AG09319 (cell line): Measurements from ENCODE around the gene TAC3.
"Not testable (repeated sequence)": the region's sequence is repeated elsewhere in the genome, so short reads cannot be mapped to it uniquely, and the experiment has no call there.

Source experiments
- DNase-seq: peaks from one replicate; pipeline ENCODE4 v3.0.0-alpha.2; 2010; ENCODE audit warnings: low read depth; ENCODE audit errors: extremely low read depth
- TF ChIP-seq, protein P1 (sequence below): IDR thresholded peaks from 2 replicates; pipeline ENCODE4 v1.5.1; 2011; ENCODE audit warnings: low read depth, mild to moderate bottlenecking, inconsistent platforms, low read length, moderate library complexity

TAC3 gene

DNA sequence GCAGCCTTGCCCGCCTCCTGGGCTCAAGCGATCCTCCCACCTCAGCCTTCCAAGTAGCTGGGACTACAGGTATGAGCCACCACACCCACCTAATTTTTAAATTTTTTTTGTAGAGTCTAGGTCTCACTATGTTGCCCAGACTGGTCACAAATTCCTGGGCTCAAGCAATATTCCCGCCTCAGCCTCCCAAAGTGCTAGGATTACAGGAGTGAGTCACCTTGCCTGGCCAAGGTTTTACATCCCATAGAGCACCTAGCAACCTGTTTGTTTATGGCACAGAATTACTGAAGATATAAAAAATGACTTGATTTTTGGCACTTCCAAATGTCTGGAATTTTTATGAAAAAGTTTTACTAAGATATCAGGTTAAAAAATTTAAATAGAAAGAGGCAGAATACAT lies 17.1 kb upstream of the TAC3 start:
- TF ChIP-seq, protein P1, sequence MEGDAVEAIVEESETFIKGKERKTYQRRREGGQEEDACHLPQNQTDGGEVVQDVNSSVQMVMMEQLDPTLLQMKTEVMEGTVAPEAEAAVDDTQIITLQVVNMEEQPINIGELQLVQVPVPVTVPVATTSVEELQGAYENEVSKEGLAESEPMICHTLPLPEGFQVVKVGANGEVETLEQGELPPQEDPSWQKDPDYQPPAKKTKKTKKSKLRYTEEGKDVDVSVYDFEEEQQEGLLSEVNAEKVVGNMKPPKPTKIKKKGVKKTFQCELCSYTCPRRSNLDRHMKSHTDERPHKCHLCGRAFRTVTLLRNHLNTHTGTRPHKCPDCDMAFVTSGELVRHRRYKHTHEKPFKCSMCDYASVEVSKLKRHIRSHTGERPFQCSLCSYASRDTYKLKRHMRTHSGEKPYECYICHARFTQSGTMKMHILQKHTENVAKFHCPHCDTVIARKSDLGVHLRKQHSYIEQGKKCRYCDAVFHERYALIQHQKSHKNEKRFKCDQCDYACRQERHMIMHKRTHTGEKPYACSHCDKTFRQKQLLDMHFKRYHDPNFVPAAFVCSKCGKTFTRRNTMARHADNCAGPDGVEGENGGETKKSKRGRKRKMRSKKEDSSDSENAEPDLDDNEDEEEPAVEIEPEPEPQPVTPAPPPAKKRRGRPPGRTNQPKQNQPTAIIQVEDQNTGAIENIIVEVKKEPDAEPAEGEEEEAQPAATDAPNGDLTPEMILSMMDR, result no peak
- no peak for DNase-seq

DNA sequence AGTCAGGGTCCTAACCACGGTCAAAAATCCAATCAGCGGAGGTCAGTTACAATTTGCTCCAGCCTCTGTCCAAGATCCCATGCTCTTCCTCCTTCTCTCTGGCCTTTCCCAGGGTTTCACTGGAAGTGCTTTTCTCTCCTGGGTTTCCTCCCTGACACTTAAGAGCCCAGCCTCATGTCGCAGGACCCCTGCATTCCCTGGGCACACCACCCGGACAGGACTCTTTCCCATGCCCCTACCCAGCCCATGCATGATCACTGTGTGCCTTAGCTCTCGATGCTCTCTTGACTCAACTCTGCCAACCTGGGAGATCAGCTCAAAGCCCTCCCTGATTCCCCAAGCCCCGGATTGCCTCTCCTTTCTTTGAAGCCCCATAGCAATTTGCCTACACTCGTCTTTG lies 15.5 kb upstream of the TAC3 start:
- no peak for DNase-seq
- TF ChIP-seq, protein P1, result no peak

DNA sequence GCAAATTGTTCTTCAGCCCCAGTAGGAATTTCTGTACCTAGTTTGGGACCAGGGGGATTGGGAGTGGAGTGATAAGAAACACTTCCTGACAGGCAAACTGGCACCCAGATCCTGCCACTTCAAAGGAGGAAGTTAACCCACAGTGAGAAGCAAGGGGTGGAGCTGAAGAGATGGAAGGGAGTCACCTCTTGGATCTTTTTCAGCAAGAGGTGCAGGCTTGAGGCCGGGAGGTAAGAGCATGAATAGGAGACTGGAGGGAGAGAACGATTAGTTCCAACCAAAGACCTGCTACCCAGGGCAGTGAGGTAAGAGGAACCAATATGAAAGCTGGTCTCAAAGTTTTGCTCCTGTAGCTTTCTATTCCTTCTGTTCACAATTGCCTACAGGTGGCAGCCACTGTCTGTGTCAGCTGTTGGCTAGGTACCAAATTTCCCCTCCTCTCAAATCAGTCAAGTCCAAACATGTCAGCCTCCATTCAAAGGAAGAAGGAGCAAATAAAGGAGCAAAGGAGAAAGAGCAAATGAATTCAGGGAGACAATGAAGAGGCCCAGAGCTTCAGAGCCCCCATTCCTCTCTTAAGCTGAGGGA lies 14.9 kb upstream of the TAC3 start:
- no peak for DNase-seq
- TF ChIP-seq, protein P1, result no peak

DNA sequence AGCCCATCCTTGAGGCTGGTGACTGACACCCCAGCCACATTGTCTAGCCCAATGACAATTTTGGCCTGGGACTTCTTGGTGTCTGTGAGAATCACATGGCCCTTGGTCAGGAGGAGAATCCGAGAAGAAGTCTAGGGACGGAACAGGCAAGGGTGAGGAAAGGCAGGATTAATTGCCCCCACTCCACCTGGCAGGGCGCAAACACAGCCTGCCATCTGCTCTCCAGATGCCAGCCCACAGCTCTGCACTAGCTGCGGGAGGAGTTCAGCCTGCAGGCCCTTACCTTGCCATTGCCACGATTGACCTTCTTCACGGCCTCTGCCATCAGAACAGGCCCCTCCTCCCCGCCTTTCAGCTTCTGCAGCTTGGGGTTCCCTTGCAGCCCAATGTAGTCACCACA lies 13.1 kb upstream of the TAC3 start:
- TF ChIP-seq, protein P1, result no peak
- DNase-seq, result no peak

DNA sequence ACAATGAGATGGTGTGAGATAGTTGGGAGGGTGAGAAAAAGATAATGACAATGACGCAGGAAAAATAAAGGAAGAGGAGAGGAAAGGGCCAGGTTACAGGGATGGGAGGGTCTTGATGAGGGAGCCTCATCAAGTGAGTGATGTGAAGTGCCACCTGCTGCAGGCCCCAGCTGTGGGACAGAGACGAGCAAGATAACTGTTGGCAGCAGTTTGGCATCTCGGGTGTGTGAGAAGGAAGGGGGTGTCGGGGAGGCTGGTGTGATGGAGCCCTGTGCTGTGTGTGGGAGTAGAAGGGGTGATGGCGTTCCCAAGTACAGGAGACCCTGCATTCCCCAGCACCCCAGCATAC lies 11.4 kb upstream of the TAC3 start:
- TF ChIP-seq, protein P1, result no peak
- DNase-seq, result no peak

DNA sequence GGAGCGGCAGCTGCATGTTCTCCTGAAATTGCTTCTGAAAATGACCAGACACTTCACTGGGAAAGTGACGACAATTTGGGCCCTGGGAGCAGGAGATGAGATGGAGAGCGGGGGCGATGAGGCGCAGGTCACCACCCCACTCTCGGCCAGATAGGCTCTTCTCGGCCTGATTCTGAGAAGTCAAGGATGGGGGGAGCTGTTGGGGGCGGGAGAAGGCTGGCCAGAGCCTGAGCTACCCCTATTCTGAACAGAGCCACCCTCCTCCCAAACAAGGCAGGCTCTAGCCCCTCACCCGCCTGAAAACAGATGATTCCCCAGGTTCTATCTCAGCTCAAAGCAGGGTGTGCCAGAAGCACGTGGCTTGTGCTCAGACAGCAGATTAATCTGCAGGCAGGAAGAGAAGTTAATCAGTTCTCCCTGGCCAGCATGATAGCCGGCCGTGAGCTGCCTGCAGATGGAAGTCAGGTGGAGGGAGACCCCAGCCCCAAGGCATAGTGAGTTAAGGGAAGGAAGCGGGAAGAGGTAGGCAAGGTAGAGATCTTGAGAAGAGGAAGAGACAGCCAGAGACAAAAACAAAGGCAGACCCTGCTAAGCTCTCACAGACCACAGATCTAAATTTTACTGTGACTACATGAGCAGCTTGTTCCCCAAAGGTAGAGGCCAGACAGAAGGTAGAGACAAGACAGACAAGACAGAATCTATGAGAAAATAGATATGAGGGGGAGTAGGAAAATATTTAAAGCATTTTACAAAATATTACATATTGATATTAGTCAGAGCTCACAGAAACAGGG lies 10.9 kb upstream of the TAC3 start:
- TF ChIP-seq, protein P1, result no peak
- DNase-seq, result no peak

DNA sequence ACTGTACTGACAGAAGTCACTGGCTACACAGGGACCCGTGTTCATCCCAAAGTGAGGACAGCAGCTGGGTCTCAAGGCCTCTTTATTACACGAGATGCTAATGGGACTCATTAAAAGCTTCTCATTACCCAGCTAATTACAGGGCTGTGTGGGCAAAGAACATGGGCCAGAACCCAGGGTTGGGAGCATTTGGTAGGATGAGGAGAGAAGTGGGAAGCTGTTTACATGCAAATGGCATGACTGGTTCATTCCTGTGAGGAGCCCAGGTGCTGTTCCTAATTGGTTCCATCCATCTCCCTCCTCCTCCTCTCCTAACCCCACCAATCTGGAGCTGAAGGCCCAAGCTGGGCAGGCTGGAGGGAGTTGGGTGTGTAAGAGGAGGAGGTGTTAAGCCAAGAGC lies 8.9 kb upstream of the TAC3 start:
- DNase-seq, result no peak
- TF ChIP-seq, protein P1, result no peak

DNA sequence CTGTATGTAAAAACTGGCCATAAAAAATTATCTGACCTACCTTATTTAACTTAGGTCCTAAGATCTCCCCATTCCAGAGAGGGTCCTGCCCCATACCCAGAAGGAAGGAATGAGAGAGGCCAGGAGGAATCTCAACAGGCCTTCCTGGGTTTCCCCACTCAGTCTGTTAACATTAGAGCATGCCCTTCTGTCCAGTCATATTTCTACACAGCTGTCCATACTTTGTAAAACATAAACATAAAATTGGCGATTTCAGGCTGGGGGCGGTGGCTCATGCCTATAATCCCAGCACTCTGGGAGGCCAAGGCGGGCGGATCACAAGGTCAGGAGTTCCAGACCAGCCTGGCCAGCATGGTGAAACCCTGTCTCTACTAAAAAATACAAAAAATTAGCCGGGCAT lies 6.0 kb upstream of the TAC3 start:
- not testable (repeated sequence) for DNase-seq
